HepG2 (cell line): ENCODE measurements around the gene NXT2. TPM values are rescaled to one million over a fixed set of nuclear protein-coding genes. Genes with fewer than 3 reads are reported as not detected.

ENCODE experiments used
- ATAC-seq: fragments of 200-7000 bp; cut with Tn5 transposase; 3 replicates; pipeline ENCODE4 v1.9.1; 2020; ENCODE audit warnings: mild to moderate bottlenecking, moderate library complexity
- BruUV-seq: library from RNA; stranded (reverse); fragments of 400-500 nt; replicated peaks from 2 replicates; lab custom pipeline; 2021; lab: Mats Ljungman, UMichigan
- CTCF ChIA-PET: fragments of 300-600 bp; formaldehyde crosslinking; extraction: SDS; loops from one replicate; lab custom pipeline; 2021; ENCODE audit warnings: low total read pairs, inconsistent platforms, low intra/inter-chr PET ratio; lab: Yijun Ruan, JAX
- POLR2A ChIA-PET: fragments of 350-600 bp; sonication (Branson Sonifier 250); formaldehyde crosslinking; loops from one replicate; lab custom pipeline; 2020; ENCODE audit warnings: antibody characterized with exemption, inconsistent platforms; lab: Yijun Ruan, JAX
- DNase-seq: peaks from one replicate; pipeline ENCODE4 v3.0.0-alpha.2; 2015; ENCODE audit warnings: low spot score
- FAIRE-seq: peaks from 3 replicates; lab custom pipeline; 2011; peaks lifted over from hg19 to GRCh38; lab: Jason Lieb, UNC
- H2AFZ ChIP-seq: one replicate; pipeline ENCODE4 v1.6.1; 2011; ENCODE audit warnings: low read length, inconsistent platforms
- H3K27ac ChIP-seq: fragments of 300-600 bp; 3 replicates; pipeline ENCODE4 v1.8.0; 2011; ENCODE audit warnings: mixed run types, mild to moderate bottlenecking, mixed read lengths, low read length, inconsistent platforms; ENCODE audit not compliant: insufficient read depth; ENCODE audit errors: extremely low read length
- H3K27me3 ChIP-seq, 2 experiments: fragments of 200-600 bp in 1 of 2; 2 replicates in 1 of 2; 3 replicates in 1 of 2; pipeline versions ENCODE4 v1.6.0 to v1.8.0; 2011; ENCODE audit warnings: low read length in 2 of 2, mild to moderate bottlenecking in 2 of 2, moderate library complexity in 2 of 2, inconsistent platforms in 1 of 2; ENCODE audit not compliant: insufficient read depth in 2 of 2, control insufficient read depth in 1 of 2
- H3K36me3 ChIP-seq, 2 experiments: fragments of 200-600 bp in 1 of 2; replicated peaks in 1 of 2; 2 replicates in 1 of 2; 3 replicates in 1 of 2; pipeline versions ENCODE4 v1.5.1 to v1.8.0; 2011; ENCODE audit warnings: low read length in 2 of 2, inconsistent platforms in 1 of 2; ENCODE audit not compliant: insufficient read depth in 2 of 2, control insufficient read depth in 1 of 2
- H3K4me1 ChIP-seq: 2 replicates; pipeline ENCODE4 v1.5.1; 2012; ENCODE audit warnings: low read length, inconsistent platforms; ENCODE audit not compliant: insufficient read depth
- H3K4me2 ChIP-seq: 2 replicates; pipeline ENCODE4 v1.6.0; 2011; ENCODE audit warnings: low read depth, low read length, inconsistent platforms
- H3K4me3 ChIP-seq, 3 experiments: fragments of 200-600 bp in 1 of 3; sonication (generic), shearing (Covaris generic) in 1 of 3; replicated peaks in 1 of 3; 2 replicates each; pipeline ENCODE4 v1.5.1; 2011 to 2016; ENCODE audit warnings: low read length in 3 of 3, inconsistent platforms in 2 of 3, low read depth in 2 of 3, mild to moderate bottlenecking in 2 of 3, control low read depth in 1 of 3, mixed read lengths in 1 of 3; ENCODE audit not compliant: insufficient read depth in 1 of 3
- H3K79me2 ChIP-seq: one replicate; pipeline ENCODE4 v1.6.1; 2011; ENCODE audit warnings: low read length, inconsistent platforms; ENCODE audit not compliant: insufficient read depth
- H3K9ac ChIP-seq: 2 replicates; pipeline ENCODE4 v1.6.0; 2011; ENCODE audit warnings: mild to moderate bottlenecking, low read depth, low read length, inconsistent platforms; ENCODE audit not compliant: insufficient read depth
- H3K9me3 ChIP-seq: 2 replicates; pipeline ENCODE4 v1.5.1; 2012; ENCODE audit warnings: mild to moderate bottlenecking, low read length
- H4K20me1 ChIP-seq: 2 replicates; pipeline ENCODE4 v1.6.0; 2011; ENCODE audit warnings: inconsistent platforms, mild to moderate bottlenecking, low read length, moderate library complexity; ENCODE audit not compliant: insufficient read depth
- GABPA ChIP-seq, 2 experiments: IDR thresholded peaks; 2 replicates each; pipeline ENCODE4 v1.6.1; 2011 to 2016; ENCODE audit warnings: low read depth in 2 of 2, low read length in 1 of 2, missing biosample characterization in 1 of 2, missing genetic modification characterization in 1 of 2
- GLMP ChIP-seq: sonication (generic); formaldehyde crosslinking; IDR thresholded peaks from 2 replicates; pipeline ENCODE4 v1.9.0; 2021; ENCODE audit warnings: missing genetic modification reagents, mild to moderate bottlenecking, borderline replicate concordance
- HNF1A ChIP-seq, 2 experiments: sonication (generic) in 1 of 2; formaldehyde crosslinking in 1 of 2; IDR thresholded peaks; 2 replicates each; pipeline versions ENCODE4 v1.4.0 to v1.6.1; 2016 to 2020; ENCODE audit warnings: borderline replicate concordance in 1 of 2, low read depth in 1 of 2, mild to moderate bottlenecking in 1 of 2, missing genetic modification reagents in 1 of 2
- NR3C1 ChIP-seq: sonication (generic); formaldehyde crosslinking; IDR thresholded peaks from 2 replicates; pipeline ENCODE4 v1.4.0; 2020; ENCODE audit warnings: missing genetic modification reagents
- PHF5A ChIP-seq: IDR thresholded peaks from one replicate; pipeline ENCODE4 v1.6.1; 2018; ENCODE audit warnings: low read depth, missing genetic modification reagents; ENCODE audit not compliant: unreplicated experiment
- SMAD3 ChIP-seq: sonication (generic); formaldehyde crosslinking; IDR thresholded peaks from 2 replicates; pipeline ENCODE4 v1.4.0; 2020; ENCODE audit warnings: missing genetic modification reagents
- SMC3 ChIP-seq: IDR thresholded peaks from 2 replicates; pipeline ENCODE4 v1.6.1; 2011; ENCODE audit warnings: low read length, improper control_type of control experiment
- SYNCRIP ChIP-seq: fragments of 200-400 bp; formaldehyde crosslinking; IDR thresholded peaks from 2 replicates; pipeline ENCODE4 v1.6.1; 2018; ENCODE audit warnings: mild to moderate bottlenecking, low read depth, low read length; ENCODE audit not compliant: insufficient read depth
- ZNF124 ChIP-seq: sonication (generic); formaldehyde crosslinking; IDR thresholded peaks from 2 replicates; pipeline ENCODE4 v1.4.0; 2020; ENCODE audit warnings: missing genetic modification reagents
- ZNF292 ChIP-seq: sonication (generic); formaldehyde crosslinking; IDR thresholded peaks from 2 replicates; pipeline ENCODE4 v1.8.1; 2022; ENCODE audit warnings: mild to moderate bottlenecking, low read depth, missing genetic modification reagents, borderline replicate concordance
- ZNF556 ChIP-seq: sonication (generic); formaldehyde crosslinking; IDR thresholded peaks from 2 replicates; pipeline ENCODE4 v1.4.0; 2020; ENCODE audit warnings: mild to moderate bottlenecking, missing genetic modification reagents, borderline replicate concordance
- ZNF761 ChIP-seq: sonication (generic); formaldehyde crosslinking; conservative IDR thresholded peaks from 2 replicates; pipeline ENCODE4 v1.4.0; 2020; ENCODE audit warnings: mild to moderate bottlenecking, missing genetic modification reagents
- WGBS: methylation state at CpG from one replicate; pipeline ENCODE4 v1.1.6; 2017; ENCODE audit warnings: low lambda C conversion rate; 5-methylcytosine and 5-hydroxymethylcytosine counted together
- in situ Hi-C: cut with HindIII; loops from 2 replicates; pipeline ENCODE4 v1.10.0; 2017; ENCODE audit warnings: low pct_unique_long_range_greater_than_20kb; ENCODE audit not compliant: extremely low pct_ligation_motif_present
- intact Hi-C: fragments of 100-400 bp; cut with micrococcal nuclease; formaldehyde crosslinking; loops from one replicate; pipeline ENCODE4 v1.10.0; 2022; ENCODE audit not compliant: unreplicated experiment
- polyA plus RNA-seq, 8 experiments: library from polyadenylated mRNA; depleted of rRNA in 3 of 8; stranded (reverse) in 7 of 8; unstranded in 1 of 8; fragments of >200 nt; fragmentation: Illumina TruSeq in 4 of 8; extraction: Trizol in 4 of 8; gene quantifications; 2 replicates each; pipeline versions ENCODE4 v1.2.1 to v1.2.3, GENCODE V29; 2011 to 2016; ENCODE audit warnings: low read depth in 4 of 8, missing spikeins in 1 of 8, mixed read lengths in 1 of 8; ENCODE audit not compliant: insufficient read depth in 1 of 8
- total RNA-seq, 5 experiments: library from RNA; depleted of rRNA; stranded (reverse); fragments of >200 nt; fragmentation: Illumina TruSeq; extraction: Trizol; gene quantifications; 2 replicates each; pipeline ENCODE4 v1.2.3, GENCODE V29; 2016; ENCODE audit warnings: low read depth in 1 of 5

NXT2 gene
- total and polyA plus RNA-seq, 2 of the 13 experiments (the other 11 are each of a cell fraction or from before 2014, with no cell fraction given), result 9.5 to 14.9 TPM

GRCh38 chrX:109585488-109585887, 48.8 kb downstream of the NXT2 start:
- H3K36me3 ChIP-seq, result no peaks in the 10 kb centered on the region
- no peak overlapping the region for H3K4me2 ChIP-seq
- FAIRE-seq, result no peak
- in situ Hi-C loops (no loop called here), intact Hi-C loops (no loop called here)
- H3K9me3 ChIP-seq, result no peaks in the 10 kb centered on the region
- 78% methylated on average over 4 of the region's 7 CpGs for WGBS
- H3K27ac ChIP-seq, result no peak overlapping the region
- no peak for DNase-seq
- no peaks in the 10 kb centered on the region for H3K27me3 ChIP-seq
- H3K4me3 ChIP-seq, result no peak overlapping the region
- no peaks in the 10 kb centered on the region for H4K20me1 ChIP-seq
- ChIA-PET POLR2A (no interaction called here), CTCF (no interaction called here)
- H3K79me2 ChIP-seq, result no peaks in the 10 kb centered on the region
- ATAC-seq, result no peak
- H2AFZ ChIP-seq, result no peak overlapping the region
- no peak overlapping the region for H3K9ac ChIP-seq
- TF ChIP-seq SMAD3, result no peak
- no peak for TF ChIP-seq GABPA (IDR thresholded peaks at IDR 0.05; ENCODE audit: low read depth, low read length)
- no peak for TF ChIP-seq GABPA (CRISPR knock-in tag; IDR thresholded peaks at IDR 0.05; ENCODE audit: low read depth)
- TF ChIP-seq SYNCRIP, result no peak
- TF ChIP-seq ZNF556, result no peak
- TF ChIP-seq PHF5A (CRISPR knock-in tag), result no peak
- no peak for TF ChIP-seq ZNF124
- TF ChIP-seq HNF1A (IDR thresholded peaks at IDR 0.05; ENCODE audit: low read depth), result no peak
- no peak for TF ChIP-seq HNF1A (CRISPR knock-in tag; IDR thresholded peaks at IDR 0.05; ENCODE audit: borderline replicate concordance)
- no peak for TF ChIP-seq GLMP
- TF ChIP-seq ZNF292 (CRISPR knock-in tag), result no peak
- no peak for TF ChIP-seq NR3C1 (CRISPR knock-in tag)
- TF ChIP-seq SMC3, result no peak
- TF ChIP-seq ZNF761 (CRISPR knock-in tag), result no peak
- H3K4me1 ChIP-seq, result no peaks in the 10 kb centered on the region
- BruUV-seq, result no TSS peak
